GM23338 (cell line): ENCODE results near the gene RNASE8. TPM values are rescaled to one million over a fixed set of nuclear protein-coding genes. Genes with fewer than 3 reads are reported as not detected.
A peak's percentile ranks its signal among the peaks of the same experiment; 100 is the strongest.

Experiments
- ATAC-seq: fragments of 200-7000 bp; cut with Tn5 transposase; 3 replicates; pipeline ENCODE4 v1.9.1; 2020
- DNase-seq: peaks from one replicate; pipeline ENCODE4 v3.0.0-alpha.2; 2015; ENCODE audit warnings: low spot score
- H2AFZ ChIP-seq: fragments of 200-600 bp; sonication (generic); 2 replicates; pipeline ENCODE4 v1.8.0; 2016; ENCODE audit warnings: antibody characterized with exemption, mild to moderate bottlenecking, moderate library complexity
- H3F3A ChIP-seq: fragments of 200-600 bp; sonication (generic); replicated peaks from 2 replicates; pipeline ENCODE4 v1.8.0; 2017; ENCODE audit warnings: antibody characterized with exemption, mixed run types, low read depth
- H3K27ac ChIP-seq: fragments of 200-600 bp; sonication (generic); 2 replicates; pipeline ENCODE4 v1.6.1; 2016; ENCODE audit warnings: low read depth
- H3K27me3 ChIP-seq: fragments of 200-600 bp; sonication (generic); 2 replicates; pipeline ENCODE4 v1.8.0; 2016; ENCODE audit warnings: mild to moderate bottlenecking, mixed run types, moderate library complexity; ENCODE audit not compliant: insufficient read depth
- H3K36me3 ChIP-seq: fragments of 200-600 bp; sonication (generic); 2 replicates; pipeline ENCODE4 v1.8.0; 2016; ENCODE audit warnings: mild to moderate bottlenecking; ENCODE audit not compliant: insufficient read depth
- H3K4me1 ChIP-seq: fragments of 200-600 bp; sonication (generic); 2 replicates; pipeline ENCODE4 v1.8.0; 2016; ENCODE audit warnings: mild to moderate bottlenecking, moderate library complexity; ENCODE audit not compliant: insufficient read depth
- H3K4me2 ChIP-seq: fragments of 200-600 bp; sonication (generic); 2 replicates; pipeline ENCODE4 v1.7.1; 2017; ENCODE audit warnings: mixed run types
- H3K4me3 ChIP-seq: fragments of 200-600 bp; sonication (generic); 2 replicates; pipeline ENCODE4 v1.6.1; 2016; ENCODE audit warnings: mixed run types
- H3K79me2 ChIP-seq: fragments of 200-600 bp; sonication (generic); replicated peaks from 2 replicates; pipeline ENCODE4 v1.8.0; 2017; ENCODE audit warnings: mild to moderate bottlenecking; ENCODE audit not compliant: insufficient read depth
- H3K9me2 ChIP-seq: fragments of 200-600 bp; sonication (generic); 2 replicates; pipeline ENCODE4 v1.8.0; 2017; ENCODE audit not compliant: insufficient read depth
- H4K20me1 ChIP-seq: fragments of 200-600 bp; sonication (generic); replicated peaks from 2 replicates; pipeline ENCODE4 v1.8.0; 2017; ENCODE audit warnings: mild to moderate bottlenecking; ENCODE audit not compliant: insufficient read depth
- H3K27ac Mint-ChIP-seq: 2 replicates; pipeline ENCODE4 v1.8.0; 2020; ENCODE audit warnings: inconsistent platforms, mild to moderate bottlenecking, moderate library complexity, mixed read lengths
- H3K27me3 Mint-ChIP-seq: 3 replicates; pipeline ENCODE4 v1.8.0; 2022; ENCODE audit warnings: low read depth, mild to moderate bottlenecking, moderate library complexity, mixed read lengths, inconsistent platforms; ENCODE audit not compliant: insufficient read depth, poor library complexity
- H3K36me3 Mint-ChIP-seq: 3 replicates; pipeline ENCODE4 v1.8.0; 2021; ENCODE audit warnings: low read depth, mild to moderate bottlenecking, inconsistent platforms, moderate library complexity, mixed read lengths
- H3K4me1 Mint-ChIP-seq: 3 replicates; pipeline ENCODE4 v1.8.0; 2020; ENCODE audit warnings: mild to moderate bottlenecking, inconsistent platforms, mixed read lengths
- H3K4me3 Mint-ChIP-seq: 3 replicates; pipeline ENCODE4 v1.8.0; 2021; ENCODE audit warnings: moderate library complexity, mild to moderate bottlenecking, inconsistent platforms, mixed read lengths
- H3K9me3 Mint-ChIP-seq: 3 replicates; pipeline ENCODE4 v1.8.0; 2020; ENCODE audit warnings: moderate library complexity, mild to moderate bottlenecking, inconsistent platforms, mixed read lengths
- CTCF ChIP-seq, 2 experiments: fragments of 200-600 bp in 1 of 2; sonication (generic) in 1 of 2; conservative IDR thresholded peaks; 2 replicates each; pipeline versions ENCODE4 v1.5.1 to v1.6.1; 2016 to 2017; ENCODE audit warnings: antibody characterized with exemption in 2 of 2, low read depth in 2 of 2, mild to moderate bottlenecking in 2 of 2, moderate library complexity in 1 of 2
- NANOG ChIP-seq: IDR thresholded peaks from 2 replicates; pipeline ENCODE4 v1.6.1; 2016; ENCODE audit warnings: antibody characterized with exemption, borderline replicate concordance
- POLR2AphosphoS5 ChIP-seq: IDR thresholded peaks from 2 replicates; pipeline ENCODE4 v1.6.1; 2016; ENCODE audit warnings: antibody characterized with exemption, low read depth
- polyA plus RNA-seq: library from polyadenylated mRNA; unstranded; fragments of >200 nt; fragmentation: Nextera tagmentation; extraction: Ambion mirVana; gene quantifications from 2 replicates; pipeline ENCODE4 v1.2.1, GENCODE V29; 2016
- total RNA-seq: library from RNA; depleted of rRNA; stranded (reverse); fragments of >200 nt; shearing (Covaris generic); gene quantifications from 2 replicates; pipeline ENCODE4 v1.2.3, GENCODE V29; 2014

RNASE8 gene
- total and polyA plus RNA-seq, 2 experiments from 2014 or later = not detected

- ATAC-seq = peak; percentile 79
- Histone ChIP-seq H3K36me3 (no peaks in the 10 kb centered on the region), H3K4me2 (peak within 1 kb of the TSS; percentile 97), H3K4me3 (peak within 1 kb of the TSS; percentile 70), H3K9me2 (no peaks in the 10 kb centered on the region), H3K4me1 (peaks cover 31% of the 10 kb centered on the region), H3F3A (peaks cover 7% of the 10 kb centered on the region; the same call in 1 of the 2 replicates), H3K27me3 (peaks cover 30% of the 10 kb centered on the region), H3K27ac (peak within 1 kb of the TSS; percentile 94), H2AFZ (peak within 1 kb of the TSS; percentile 95; the same call in 1 of the 2 replicates), H4K20me1 (no peaks in the 10 kb centered on the region), H3K79me2 (no peaks in the 10 kb centered on the region; the same call in 1 of the 2 replicates)
- H3K4me3 Mint-ChIP-seq = peak within 1 kb of the TSS; percentile 91
- peaks cover 16% of the 10 kb centered on the region for H3K36me3 Mint-ChIP-seq
- TF ChIP-seq CTCF (conservative IDR thresholded peaks at IDR 0.05; ENCODE audit: low read depth in 2 of 2) (no peak), POLR2AphosphoS5 (peak; percentile 45)
- peak within 1 kb of the TSS; percentile 91 for H3K27ac Mint-ChIP-seq
- H3K27me3 Mint-ChIP-seq = peaks cover 31% of the 10 kb centered on the region
- peak; percentile 95 for DNase-seq
- peaks cover 39% of the 10 kb centered on the region for H3K4me1 Mint-ChIP-seq
- no peaks in the 10 kb centered on the region; the same call in 2 of the 3 replicates for H3K9me3 Mint-ChIP-seq
These were observed 32.8 kb upstream of the RNASE8 start, which contains the start of gene NDRG2 for GRCh38 chr14:21024585-21025370. NDRG2 (minus strand) TSS chr14:21025061; CDS start chr14:21023315, 1,746 bp downstream.

- H3K9me3 Mint-ChIP-seq = no peaks in the 10 kb centered on the region; the same call in 2 of the 3 replicates
- peaks cover 15% of the 10 kb centered on the region for H3K36me3 Mint-ChIP-seq
- TF ChIP-seq NANOG (no peak), POLR2AphosphoS5 (peak; percentile 41; the same call in 1 of the 2 replicates)
- H3K27me3 Mint-ChIP-seq = peaks cover 28% of the 10 kb centered on the region
- no peaks in the 10 kb centered on the region for H3K36me3 ChIP-seq
- H3K9me2 ChIP-seq = peaks cover 2% of the 10 kb centered on the region; the same call in 1 of the 2 replicates
- H3K27ac ChIP-seq = peak overlapping the region; percentile 94
- H2AFZ ChIP-seq = peak overlapping the region; percentile 91; the same call in 1 of the 2 replicates
- H3K4me3 Mint-ChIP-seq = peak overlapping the region; percentile 91
- ATAC-seq (peak; percentile 69), DNase-seq (peak; percentile 85)
- peaks cover 30% of the 10 kb centered on the region for H3K27me3 ChIP-seq
- peak overlapping the region; percentile 97 for H3K4me2 ChIP-seq
- H3K4me1 ChIP-seq = peaks cover 31% of the 10 kb centered on the region
- H4K20me1 ChIP-seq = no peaks in the 10 kb centered on the region
- H3K4me1 Mint-ChIP-seq = peaks cover 39% of the 10 kb centered on the region
- peak overlapping the region; percentile 70 for H3K4me3 ChIP-seq
- peak overlapping the region; percentile 91 for H3K27ac Mint-ChIP-seq
- H3F3A ChIP-seq = peaks cover 7% of the 10 kb centered on the region; the same call in 1 of the 2 replicates
- H3K79me2 ChIP-seq = no peaks in the 10 kb centered on the region; the same call in 1 of the 2 replicates
These were observed 32.0 kb upstream of the RNASE8 start for GRCh38 chr14:21025371-21026273.
